Natural killer cell treated with Interleukin-12 subunit alpha and Interleukin-12 subunit beta and Interleukin-15 and Interleukin-18, amount 100 ng/mL, for 72 hours (primary cell): ENCODE measurements around the gene ARL13A. TPM values are rescaled to one million over a fixed set of nuclear protein-coding genes. Genes with fewer than 3 reads are reported as not detected.
"Not testable (repeated sequence)": the region's sequence is repeated elsewhere in the genome, so short reads cannot be mapped to it uniquely, and the experiment has no call there.

Experiments
- ATAC-seq, 2 donors: fragments of 150-1000 bp; cut with Tn5 transposase in 1 of 2; sonication (Bioruptor Pico), chemical (Tn5 transposase) in 1 of 2; 2 replicates each; pipeline ENCODE4 v1.10.0; 2021
- DNase-seq: peaks from one replicate; pipeline ENCODE4 v3.0.0; 2022; ENCODE audit warnings: low spot score
- H3K27ac Mint-ChIP-seq, 2 donors: 1 replicate in 1 of 2; 2 replicates in 1 of 2; pipeline ENCODE4 v1.8.0; 2022; ENCODE audit warnings: mixed read lengths in 2 of 2, mild to moderate bottlenecking in 1 of 2, moderate library complexity in 1 of 2
- H3K27me3 Mint-ChIP-seq, 2 donors: 1 replicate in 1 of 2; 2 replicates in 1 of 2; pipeline ENCODE4 v1.8.0; 2022; ENCODE audit warnings: mixed read lengths in 2 of 2
- H3K36me3 Mint-ChIP-seq: one replicate; pipeline ENCODE4 v1.8.0; 2022; ENCODE audit warnings: mixed read lengths
- H3K4me1 Mint-ChIP-seq, 2 donors: 1 replicate in 1 of 2; 2 replicates in 1 of 2; pipeline ENCODE4 v1.8.0; 2022; ENCODE audit warnings: low read depth in 2 of 2, mixed read lengths in 2 of 2, mild to moderate bottlenecking in 1 of 2
- H3K4me3 Mint-ChIP-seq: one replicate; pipeline ENCODE4 v1.8.0; 2022; ENCODE audit warnings: mixed read lengths
- H3K9me3 Mint-ChIP-seq: 2 replicates; pipeline ENCODE4 v1.8.0; 2022; ENCODE audit warnings: mixed read lengths
- total RNA-seq, 2 donors: library from RNA; stranded (reverse); gene quantifications; one replicate each; pipeline ENCODE4 v1.2.3, GENCODE V29; 2022

ARL13A gene
- total RNA-seq, 2 donors from 2014 or later = not detected

- Mint-ChIP-seq H3K4me1 (no peaks in the 10 kb centered on the region), H3K4me3 (no peak overlapping the region), H3K27me3 (no peaks in the 10 kb centered on the region), H3K27ac (no peak overlapping the region), H3K36me3 (no peaks in the 10 kb centered on the region), H3K9me3 (no peaks in the 10 kb centered on the region)
- ATAC-seq (no peak), DNase-seq (no peak)
These were observed 428 bp downstream of the ARL13A start for GRCh38 chrX:100969936-100970335.

GRCh38 chrX:100973411-100973810 lies 3.9 kb downstream of the ARL13A start:
- H3K4me1 Mint-ChIP-seq = no peaks in the 10 kb centered on the region
- no peaks in the 10 kb centered on the region for H3K27me3 Mint-ChIP-seq
- ATAC-seq (no peak), DNase-seq (no peak)
- no peak overlapping the region for H3K4me3 Mint-ChIP-seq
- no peaks in the 10 kb centered on the region for H3K9me3 Mint-ChIP-seq
- no peak overlapping the region for H3K27ac Mint-ChIP-seq
- no peaks in the 10 kb centered on the region for H3K36me3 Mint-ChIP-seq

- Mint-ChIP-seq H3K4me3 (no peak overlapping the region), H3K27me3 (no peaks in the 10 kb centered on the region), H3K27ac (no peak overlapping the region), H3K4me1 (no peaks in the 10 kb centered on the region), H3K36me3 (no peaks in the 10 kb centered on the region), H3K9me3 (no peaks in the 10 kb centered on the region)
- ATAC-seq (no peak), DNase-seq (no peak)
These were observed 5.7 kb downstream of the ARL13A start for GRCh38 chrX:100975212-100975611.

- H3K4me3 Mint-ChIP-seq = no peak overlapping the region
- H3K27me3 Mint-ChIP-seq = no peaks in the 10 kb centered on the region
- no peak for ATAC-seq
- no peak overlapping the region for H3K27ac Mint-ChIP-seq
- no peaks in the 10 kb centered on the region for H3K4me1 Mint-ChIP-seq
- no peaks in the 10 kb centered on the region for H3K36me3 Mint-ChIP-seq
- H3K9me3 Mint-ChIP-seq = no peaks in the 10 kb centered on the region
- no peak for DNase-seq
These were observed 6.7 kb downstream of the ARL13A start for GRCh38 chrX:100976211-100976610.

- H3K4me1 Mint-ChIP-seq = no peaks in the 10 kb centered on the region
- H3K36me3 Mint-ChIP-seq = no peaks in the 10 kb centered on the region
- H3K4me3 Mint-ChIP-seq = no peak overlapping the region
- no peaks in the 10 kb centered on the region for H3K9me3 Mint-ChIP-seq
- no peak overlapping the region for H3K27ac Mint-ChIP-seq
- no peaks in the 10 kb centered on the region for H3K27me3 Mint-ChIP-seq
- no peak for ATAC-seq
- DNase-seq = no peak
These were observed 10.5 kb downstream of the ARL13A start for GRCh38 chrX:100979881-100980607.

- Mint-ChIP-seq H3K27me3 (no peaks in the 10 kb centered on the region), H3K4me3 (no peak overlapping the region), H3K36me3 (no peaks in the 10 kb centered on the region), H3K4me1 (no peaks in the 10 kb centered on the region), H3K27ac (no peak overlapping the region), H3K9me3 (no peaks in the 10 kb centered on the region)
- ATAC-seq = no peak
- DNase-seq = no peak
These were observed 11.3 kb downstream of the ARL13A start for GRCh38 chrX:100980608-100981497.

GRCh38 chrX:100981498-100981845 lies 12.0 kb downstream of the ARL13A start:
- not testable (repeated sequence) for H3K4me3 Mint-ChIP-seq, H3K36me3 Mint-ChIP-seq, H3K27ac Mint-ChIP-seq, DNase-seq, H3K4me1 Mint-ChIP-seq, ATAC-seq, H3K27me3 Mint-ChIP-seq, H3K9me3 Mint-ChIP-seq

- Mint-ChIP-seq H3K9me3 (no peaks in the 10 kb centered on the region), H3K27me3 (peaks cover 0 to 7% of the 10 kb centered on the region in 2 donors), H3K4me1 (peaks cover 0 to 4% of the 10 kb centered on the region in 2 donors), H3K36me3 (no peaks in the 10 kb centered on the region), H3K27ac (no peak overlapping the region), H3K4me3 (no peak overlapping the region)
- no peak for ATAC-seq
- DNase-seq = no peak
These were observed 15.3 kb downstream of the ARL13A start for GRCh38 chrX:100984818-100985217.

GRCh38 chrX:100990139-100990538 lies 20.6 kb downstream of the ARL13A start:
- Mint-ChIP-seq H3K4me3 (no peak overlapping the region), H3K36me3 (no peaks in the 10 kb centered on the region), H3K9me3 (no peaks in the 10 kb centered on the region), H3K27me3 (peaks cover 0 to 7% of the 10 kb centered on the region in 2 donors), H3K27ac (no peak overlapping the region), H3K4me1 (peaks cover 11 to 14% of the 10 kb centered on the region in 2 donors)
- DNase-seq (no peak), ATAC-seq (no peak)

- H3K9me3 Mint-ChIP-seq = no peaks in the 10 kb centered on the region
- H3K4me3 Mint-ChIP-seq = peak overlapping the region; percentile 29
- H3K27me3 Mint-ChIP-seq = no peaks in the 10 kb centered on the region
- DNase-seq (no peak), ATAC-seq (peak; percentile 84 to 92)
- H3K36me3 Mint-ChIP-seq = no peaks in the 10 kb centered on the region
- peak overlapping the region; percentile 50 to 61 for H3K27ac Mint-ChIP-seq
- peaks cover 13 to 15% of the 10 kb centered on the region in 2 donors for H3K4me1 Mint-ChIP-seq
These were observed 25.1 kb downstream of the ARL13A start for GRCh38 chrX:100994352-100995281.

- H3K36me3 Mint-ChIP-seq = no peaks in the 10 kb centered on the region
- peaks cover 13 to 15% of the 10 kb centered on the region in 2 donors for H3K4me1 Mint-ChIP-seq
- peak overlapping the region; percentile 29 for H3K4me3 Mint-ChIP-seq
- H3K27me3 Mint-ChIP-seq = no peaks in the 10 kb centered on the region
- H3K27ac Mint-ChIP-seq = peak overlapping the region; percentile 50 to 61
- ATAC-seq (no peak), DNase-seq (no peak)
- H3K9me3 Mint-ChIP-seq = no peaks in the 10 kb centered on the region
These were observed 26.0 kb downstream of the ARL13A start for GRCh38 chrX:100995469-100995868.

- DNase-seq (no peak), ATAC-seq (no peak)
- H3K4me3 Mint-ChIP-seq = no peak overlapping the region
- H3K36me3 Mint-ChIP-seq = no peaks in the 10 kb centered on the region
- H3K27ac Mint-ChIP-seq = no peak overlapping the region
- H3K9me3 Mint-ChIP-seq = no peaks in the 10 kb centered on the region
- H3K4me1 Mint-ChIP-seq = peaks cover 10 to 11% of the 10 kb centered on the region in 2 donors
- H3K27me3 Mint-ChIP-seq = no peaks in the 10 kb centered on the region
These were observed 29.9 kb downstream of the ARL13A start for GRCh38 chrX:100999451-100999850.

- ATAC-seq = no peak
- H3K36me3 Mint-ChIP-seq = peaks cover 6% of the 10 kb centered on the region
These were observed 39.6 kb downstream of the ARL13A start for GRCh38 chrX:101009090-101009489.

More at GRCh38 chrX:101009090-101009489, 39.6 kb downstream of the ARL13A start:
- DNase-seq = no peak
- no peaks in the 10 kb centered on the region for H3K27me3 Mint-ChIP-seq
- H3K27ac Mint-ChIP-seq = no peak overlapping the region
- no peak overlapping the region for H3K4me3 Mint-ChIP-seq
- H3K4me1 Mint-ChIP-seq = peaks cover 0 to 3% of the 10 kb centered on the region in 2 donors
- no peaks in the 10 kb centered on the region for H3K9me3 Mint-ChIP-seq
